ENCODE results near the gene HDGFL2. TPM values are rescaled to one million over a fixed set of nuclear protein-coding genes. Genes with fewer than 3 reads are reported as not detected.
A peak's percentile ranks its signal among the peaks of the same experiment; 100 is the strongest.

The HDGFL2 gene
- total and polyA plus RNA-seq, 2 donors: 26.2 to 36.9 TPM

- H3K27ac ChIP-seq (ENCODE audit: low read depth in 1 of 2, low read length in 1 of 2): no peak overlapping the region
- no peaks in the 10 kb centered on the region for H3K27me3 ChIP-seq (ENCODE audit: control insufficient read depth in 2 of 2, insufficient read depth in 1 of 2, low read length in 1 of 2)
- no peak overlapping the region for H3K4me3 ChIP-seq (ENCODE audit: low read length in 2 of 2)
- no peaks in the 10 kb centered on the region for H3K4me1 ChIP-seq (ENCODE audit: control insufficient read depth in 2 of 2, insufficient read depth in 2 of 2, low read length in 2 of 2)
- DNase-seq (ENCODE audit: low read depth in 6 of 9, low spot score in 9 of 9): no peak
- 96% methylated on average over 15 of the region's 15 CpGs for WGBS
- H3K9me3 ChIP-seq (ENCODE audit: control insufficient read depth in 2 of 2, insufficient read depth in 1 of 2, low read length in 1 of 2): peaks cover 0 to 4% of the 10 kb centered on the region in 2 donors
- peaks cover 65 to 79% of the 10 kb centered on the region in 2 donors for H3K36me3 ChIP-seq (ENCODE audit: control insufficient read depth in 2 of 2, insufficient read depth in 2 of 2, low read length in 1 of 2)
Observed at GRCh38 chr19:4443188-4443587, 28.9 kb upstream of the HDGFL2 start.

- H3K36me3 ChIP-seq (ENCODE audit: control insufficient read depth in 2 of 2, insufficient read depth in 2 of 2, low read length in 1 of 2): peaks cover 75 to 81% of the 10 kb centered on the region in 2 donors
- H3K27me3 ChIP-seq (ENCODE audit: control insufficient read depth in 2 of 2, insufficient read depth in 1 of 2, low read length in 1 of 2): no peaks in the 10 kb centered on the region
- 96% methylated on average over 20 of the region's 20 CpGs for WGBS
- peaks cover 0 to 4% of the 10 kb centered on the region in 2 donors for H3K9me3 ChIP-seq (ENCODE audit: control insufficient read depth in 2 of 2, insufficient read depth in 1 of 2, low read length in 1 of 2)
- H3K27ac ChIP-seq (ENCODE audit: low read depth in 1 of 2, low read length in 1 of 2): no peak overlapping the region
- no peaks in the 10 kb centered on the region for H3K4me1 ChIP-seq (ENCODE audit: control insufficient read depth in 2 of 2, insufficient read depth in 2 of 2, low read length in 2 of 2)
- H3K4me3 ChIP-seq (ENCODE audit: low read length in 2 of 2): no peak overlapping the region
- no peak for DNase-seq (ENCODE audit: low read depth in 6 of 9, low spot score in 9 of 9)
Observed at GRCh38 chr19:4443966-4444764, 27.9 kb upstream of the HDGFL2 start.

DNA sequence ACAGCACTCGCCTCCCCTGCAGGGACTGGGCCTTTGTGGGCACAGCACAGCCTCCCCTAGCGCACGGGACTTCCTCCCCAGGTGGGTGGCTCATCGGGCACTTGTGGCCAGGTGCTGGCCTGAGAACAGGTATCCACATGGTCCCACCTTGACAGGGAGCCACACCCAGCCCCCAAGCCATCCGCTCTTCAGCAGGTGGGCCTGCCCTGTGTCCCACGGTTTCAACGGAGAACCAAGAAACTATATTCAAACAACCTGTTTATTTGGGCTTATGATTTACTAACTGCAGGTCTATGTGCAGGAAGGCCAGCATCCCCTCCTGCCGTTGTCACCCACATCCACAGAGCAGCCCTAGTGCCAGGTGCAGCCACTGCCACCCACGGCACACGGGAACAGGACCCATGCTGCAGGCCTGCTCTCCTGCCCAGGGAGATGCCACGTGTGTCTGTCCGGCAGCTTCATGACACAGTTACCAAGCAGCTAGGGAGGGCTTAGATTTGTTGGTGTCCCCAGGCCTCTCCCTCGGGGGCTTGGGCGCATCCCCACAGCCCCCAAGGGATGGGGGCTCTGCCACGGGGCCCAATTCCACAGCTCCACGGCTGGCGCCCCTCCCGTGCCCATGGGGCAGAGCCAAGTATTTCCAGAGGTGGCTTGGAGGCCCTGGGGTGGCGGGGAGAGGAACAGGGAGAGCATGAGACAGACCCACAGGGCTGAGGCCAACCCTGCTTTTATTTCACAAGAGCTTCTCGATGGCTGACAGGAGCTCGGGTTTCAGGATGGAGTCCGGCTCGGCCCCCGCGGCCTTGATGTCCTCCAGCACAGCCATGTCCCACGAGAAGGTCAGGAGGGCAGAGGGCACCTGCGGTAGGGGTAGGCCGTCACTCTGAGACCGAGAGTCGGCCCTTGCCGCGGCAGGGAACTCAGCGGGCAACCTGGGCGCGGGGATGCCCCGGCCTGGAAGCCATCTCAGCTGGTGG, 27.0 kb upstream of the HDGFL2 start:
- Histone ChIP-seq H3K4me1 (ENCODE audit: control insufficient read depth in 2 of 2, insufficient read depth in 2 of 2, low read length in 2 of 2) (no peaks in the 10 kb centered on the region), H3K4me3 (ENCODE audit: low read length in 2 of 2) (no peak overlapping the region), H3K27me3 (ENCODE audit: control insufficient read depth in 2 of 2, insufficient read depth in 1 of 2, low read length in 1 of 2) (no peaks in the 10 kb centered on the region), H3K9me3 (ENCODE audit: control insufficient read depth in 2 of 2, insufficient read depth in 1 of 2, low read length in 1 of 2) (peaks cover 0 to 4% of the 10 kb centered on the region in 2 donors), H3K36me3 (ENCODE audit: control insufficient read depth in 2 of 2, insufficient read depth in 2 of 2, low read length in 1 of 2) (peaks cover 72 to 77% of the 10 kb centered on the region in 2 donors), H3K27ac (ENCODE audit: low read depth in 1 of 2, low read length in 1 of 2) (no peak overlapping the region)
- DNase-seq (ENCODE audit: low read depth in 6 of 9, low spot score in 9 of 9): no peak
- 95% methylated on average over 36 of the region's 36 CpGs for WGBS

DNA sequence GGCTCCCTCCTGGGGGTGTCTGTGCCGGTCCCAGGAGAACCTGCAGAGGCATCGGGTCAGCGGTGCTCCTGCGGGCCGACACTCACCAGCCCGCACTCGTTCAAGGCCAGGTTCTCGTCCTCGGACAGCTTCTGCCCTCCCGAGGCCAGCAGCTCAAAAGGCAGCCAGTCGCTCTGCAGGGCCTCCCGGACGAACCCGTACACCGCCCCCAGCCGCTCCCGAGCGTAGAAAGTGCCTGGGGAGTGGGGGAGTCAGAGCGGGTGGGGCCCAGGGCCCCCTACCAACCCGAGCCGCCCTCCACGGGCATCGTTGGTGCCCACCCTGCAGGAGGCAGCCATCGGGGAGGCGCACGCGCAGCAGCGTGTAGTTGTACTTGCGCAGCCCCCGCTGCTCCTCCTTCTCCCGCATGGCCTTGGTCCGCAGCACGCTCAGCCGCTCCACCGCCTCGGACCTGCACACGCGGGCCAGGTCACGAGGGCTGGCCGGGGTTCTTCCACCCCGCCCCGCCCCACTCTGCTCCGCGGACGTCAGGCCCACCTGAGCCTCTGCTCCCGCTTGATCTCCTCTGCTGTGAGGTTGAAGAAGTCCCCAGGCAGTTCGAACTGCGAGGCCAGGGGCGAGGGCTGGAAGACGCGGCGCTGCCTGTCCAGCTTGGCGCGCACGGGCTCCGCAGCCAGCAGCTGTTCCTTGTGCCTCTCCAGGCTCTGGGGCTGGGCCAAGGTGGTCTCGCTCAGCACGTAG, 26.0 kb upstream of the HDGFL2 start:
- H3K27ac ChIP-seq (ENCODE audit: low read depth in 1 of 2, low read length in 1 of 2): no peak overlapping the region
- no peak for DNase-seq (ENCODE audit: low read depth in 6 of 9, low spot score in 9 of 9)
- H3K4me1 ChIP-seq (ENCODE audit: control insufficient read depth in 2 of 2, insufficient read depth in 2 of 2, low read length in 2 of 2): no peaks in the 10 kb centered on the region
- H3K27me3 ChIP-seq (ENCODE audit: control insufficient read depth in 2 of 2, insufficient read depth in 1 of 2, low read length in 1 of 2): no peaks in the 10 kb centered on the region
- no peak overlapping the region for H3K4me3 ChIP-seq (ENCODE audit: low read length in 2 of 2)
- peaks cover 0 to 4% of the 10 kb centered on the region in 2 donors for H3K9me3 ChIP-seq (ENCODE audit: control insufficient read depth in 2 of 2, insufficient read depth in 1 of 2, low read length in 1 of 2)
- H3K36me3 ChIP-seq (ENCODE audit: control insufficient read depth in 2 of 2, insufficient read depth in 2 of 2, low read length in 1 of 2): peaks cover 73 to 78% of the 10 kb centered on the region in 2 donors
- 98% methylated on average over 58 of the region's 58 CpGs for WGBS

GRCh38 chr19:4446704-4447200, 25.3 kb upstream of the HDGFL2 start:
- DNase-seq (ENCODE audit: low read depth in 6 of 9, low spot score in 9 of 9): no peak
- Histone ChIP-seq H3K4me3 (ENCODE audit: low read length in 2 of 2) (no peak overlapping the region), H3K4me1 (ENCODE audit: control insufficient read depth in 2 of 2, insufficient read depth in 2 of 2, low read length in 2 of 2) (no peaks in the 10 kb centered on the region), H3K27me3 (ENCODE audit: control insufficient read depth in 2 of 2, insufficient read depth in 1 of 2, low read length in 1 of 2) (no peaks in the 10 kb centered on the region), H3K27ac (ENCODE audit: low read depth in 1 of 2, low read length in 1 of 2) (no peak overlapping the region), H3K36me3 (ENCODE audit: control insufficient read depth in 2 of 2, insufficient read depth in 2 of 2, low read length in 1 of 2) (peaks cover 75 to 84% of the 10 kb centered on the region in 2 donors), H3K9me3 (ENCODE audit: control insufficient read depth in 2 of 2, insufficient read depth in 1 of 2, low read length in 1 of 2) (peaks cover 0 to 4% of the 10 kb centered on the region in 2 donors)
- WGBS: 94% methylated on average over 15 of the region's 15 CpGs

- no peak for DNase-seq (ENCODE audit: low read depth in 6 of 9, low spot score in 9 of 9)
- Histone ChIP-seq H3K27me3 (ENCODE audit: control insufficient read depth in 2 of 2, insufficient read depth in 1 of 2, low read length in 1 of 2) (no peaks in the 10 kb centered on the region), H3K27ac (ENCODE audit: low read depth in 1 of 2, low read length in 1 of 2) (no peak overlapping the region), H3K36me3 (ENCODE audit: control insufficient read depth in 2 of 2, insufficient read depth in 2 of 2, low read length in 1 of 2) (peaks cover 75 to 86% of the 10 kb centered on the region in 2 donors), H3K9me3 (ENCODE audit: control insufficient read depth in 2 of 2, insufficient read depth in 1 of 2, low read length in 1 of 2) (peaks cover 0 to 4% of the 10 kb centered on the region in 2 donors), H3K4me1 (ENCODE audit: control insufficient read depth in 2 of 2, insufficient read depth in 2 of 2, low read length in 2 of 2) (no peaks in the 10 kb centered on the region), H3K4me3 (ENCODE audit: low read length in 2 of 2) (no peak overlapping the region)
- 97% methylated on average over 28 of the region's 28 CpGs for WGBS
Observed at GRCh38 chr19:4447327-4448146, 24.6 kb upstream of the HDGFL2 start.

DNA sequence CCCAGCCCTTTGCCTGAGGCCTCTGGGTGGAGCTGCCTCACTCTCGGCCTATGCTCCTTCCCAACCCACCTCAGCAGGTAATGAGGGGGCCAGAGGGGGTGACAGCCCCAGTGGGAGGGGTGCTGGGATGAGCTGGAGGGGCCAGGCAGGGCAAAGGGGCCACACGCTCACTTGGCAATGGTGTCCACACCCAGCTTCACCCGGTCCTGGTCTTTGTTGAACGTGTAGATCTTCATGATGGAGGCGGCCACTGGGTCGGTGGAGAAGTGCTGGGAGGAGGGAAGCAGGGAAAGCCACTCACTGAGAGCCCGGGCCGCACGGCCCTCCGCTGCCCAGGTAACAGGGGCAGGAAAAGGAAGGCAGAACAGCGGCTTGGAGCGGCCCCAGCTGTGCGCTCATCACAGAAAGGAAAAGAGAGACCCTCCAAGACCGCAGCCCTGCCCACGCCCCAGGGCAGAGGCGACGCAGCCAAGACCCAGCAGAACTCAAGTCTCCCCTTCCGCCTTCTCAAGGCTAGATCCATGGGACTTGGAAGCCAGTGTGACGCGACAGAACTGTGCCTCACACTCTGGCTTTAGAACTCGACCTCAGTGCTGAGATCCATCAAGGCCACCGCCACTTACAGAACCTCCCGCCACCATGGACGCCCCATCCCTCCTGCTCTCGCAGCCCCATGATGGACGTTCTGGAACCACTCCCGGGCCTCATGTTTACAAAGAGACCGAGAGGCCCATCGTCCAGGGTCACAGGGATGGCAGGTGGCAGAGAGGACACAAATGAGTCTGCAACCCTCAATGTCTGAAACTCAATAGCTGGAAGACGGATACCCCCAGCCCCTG, 23.7 kb upstream of the HDGFL2 start:
- Histone ChIP-seq H3K9me3 (ENCODE audit: control insufficient read depth in 2 of 2, insufficient read depth in 1 of 2, low read length in 1 of 2) (peaks cover 0 to 1% of the 10 kb centered on the region in 2 donors), H3K27me3 (ENCODE audit: control insufficient read depth in 2 of 2, insufficient read depth in 1 of 2, low read length in 1 of 2) (no peaks in the 10 kb centered on the region), H3K4me3 (ENCODE audit: low read length in 2 of 2) (no peak overlapping the region), H3K4me1 (ENCODE audit: control insufficient read depth in 2 of 2, insufficient read depth in 2 of 2, low read length in 2 of 2) (no peaks in the 10 kb centered on the region), H3K27ac (ENCODE audit: low read depth in 1 of 2, low read length in 1 of 2) (peak overlapping the region in 1 of 2 donors; percentile 0), H3K36me3 (ENCODE audit: control insufficient read depth in 2 of 2, insufficient read depth in 2 of 2, low read length in 1 of 2) (peaks cover 77 to 93% of the 10 kb centered on the region in 2 donors)
- 94% methylated on average over 30 of the region's 30 CpGs for WGBS
- no peak for DNase-seq (ENCODE audit: low read depth in 6 of 9, low spot score in 9 of 9)
